Measurements from ENCODE around the gene APOL6.

The APOL6 gene

GRCh38 chr22:35712672-35713071, 64.4 kb downstream of the APOL6 start:
- in situ Hi-C loops (cut with MboI; ENCODE audit: low pct_unique_long_range_greater_than_20kb, low sequenced_read_pairs, unreplicated experiment) = no loop called here
- DNase-seq (ENCODE audit: low spot score) = no peak
- TF ChIP-seq CTCF (IDR thresholded peaks at IDR 0.05; ENCODE audit: extremely low read depth, insufficient read depth, missing control alignments) = no peak

- in situ Hi-C loops (cut with MboI; ENCODE audit: low pct_unique_long_range_greater_than_20kb, low sequenced_read_pairs, unreplicated experiment) = no loop called here
- no peak for TF ChIP-seq CTCF (IDR thresholded peaks at IDR 0.05; ENCODE audit: extremely low read depth, insufficient read depth, missing control alignments)
These were observed 69.3 kb downstream of the APOL6 start, which contains the start of gene APOL5 for GRCh38 chr22:35717572-35717971. TSS of gene APOL5 (plus strand) at chr22:35717872. CDS start at chr22:35717872, 0 bp downstream.

More at GRCh38 chr22:35717572-35717971, 69.3 kb downstream of the APOL6 start, which contains the start of gene APOL5:
- DNase-seq (ENCODE audit: low spot score) = no peak

Measured in GM13977 (cell line).